ENCODE data around the gene DSTN. TPM values are rescaled to one million over a fixed set of nuclear protein-coding genes. Genes with fewer than 3 reads are reported as not detected.

The DSTN gene
- total RNA-seq, 4 donors from 2014 or later = 1,820 to 3,515 (median 2,996) TPM

Other genes with a start within 250 kb of the DSTN start
- gene BFSP1, start 38.7 kb upstream of the DSTN start, total RNA-seq = 1 to 10 TPM; 2.0 to 5.9 (median 5.0) TPM
- gene RRBP1, start 112.2 kb downstream of the DSTN start, total RNA-seq = 10 to 100 TPM; 61.2 to 89.8 (median 64.7) TPM
- not detected for gene BANF2, start 129.9 kb downstream of the DSTN start, total RNA-seq

All from gastroesophageal sphincter (tissue), 4 donors.